HG03520 (cell line): ENCODE measurements around the gene RAB40C.

Experiments
- ATAC-seq: cut with Tn5 transposase; IDR thresholded peaks from one replicate; pipeline ENCODE4 v1.9.1; 2021; ENCODE audit warnings: mild to moderate bottlenecking, moderate library complexity; ENCODE audit not compliant: unreplicated experiment

Gene RAB40C

DNA sequence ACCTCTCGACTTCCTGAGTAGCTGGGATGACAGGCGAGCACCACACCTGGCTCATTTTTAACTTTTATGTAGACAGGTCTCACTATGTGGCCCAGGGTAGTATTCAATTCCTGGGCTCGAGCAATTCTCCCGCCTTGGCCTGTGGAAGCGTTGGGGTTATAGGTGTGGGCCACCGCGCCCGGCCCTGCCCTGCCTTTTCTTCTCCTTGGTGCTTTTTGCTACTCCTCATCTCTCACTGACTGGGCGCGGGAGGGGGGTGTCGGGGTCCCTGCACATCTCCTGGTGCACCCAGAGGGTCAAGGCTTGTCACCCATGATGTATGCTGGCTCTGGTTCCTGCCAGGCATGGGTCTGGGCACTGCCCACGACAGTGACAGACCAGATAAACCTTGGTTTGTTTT is 54.7 kb downstream of the RAB40C start:
- no peak for ATAC-seq

GRCh38 chr16:645852-646678 is 56.2 kb downstream of the RAB40C start:
- ATAC-seq, result no peak

DNA sequence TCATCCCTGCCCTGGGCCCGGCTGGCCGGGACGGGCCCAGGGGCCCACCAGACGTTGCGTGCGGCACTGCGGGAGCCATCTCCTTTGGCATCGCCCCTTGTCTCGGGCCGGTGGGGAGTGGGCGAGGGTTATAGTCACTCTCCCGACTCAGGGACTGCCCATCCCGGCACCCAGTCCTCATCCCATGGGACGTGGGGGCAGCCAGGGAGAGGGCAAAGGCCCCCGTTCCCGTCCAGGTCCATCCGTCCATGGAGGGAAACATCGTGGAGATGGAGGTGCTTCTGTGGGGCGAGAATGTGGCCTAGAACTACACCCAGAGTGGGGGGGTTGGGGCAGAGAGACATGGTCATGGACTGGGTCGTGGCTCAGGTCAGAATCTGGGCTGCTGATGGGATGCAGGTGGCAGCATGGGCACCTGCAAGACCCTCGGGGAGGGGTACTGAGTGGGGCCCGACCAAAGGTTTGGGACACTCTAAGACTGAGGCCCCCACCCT is 56.9 kb downstream of the RAB40C start:
- no peak for ATAC-seq

- no peak for ATAC-seq
Measured at GRCh38 chr16:647173-647902, 57.5 kb downstream of the RAB40C start.

DNA sequence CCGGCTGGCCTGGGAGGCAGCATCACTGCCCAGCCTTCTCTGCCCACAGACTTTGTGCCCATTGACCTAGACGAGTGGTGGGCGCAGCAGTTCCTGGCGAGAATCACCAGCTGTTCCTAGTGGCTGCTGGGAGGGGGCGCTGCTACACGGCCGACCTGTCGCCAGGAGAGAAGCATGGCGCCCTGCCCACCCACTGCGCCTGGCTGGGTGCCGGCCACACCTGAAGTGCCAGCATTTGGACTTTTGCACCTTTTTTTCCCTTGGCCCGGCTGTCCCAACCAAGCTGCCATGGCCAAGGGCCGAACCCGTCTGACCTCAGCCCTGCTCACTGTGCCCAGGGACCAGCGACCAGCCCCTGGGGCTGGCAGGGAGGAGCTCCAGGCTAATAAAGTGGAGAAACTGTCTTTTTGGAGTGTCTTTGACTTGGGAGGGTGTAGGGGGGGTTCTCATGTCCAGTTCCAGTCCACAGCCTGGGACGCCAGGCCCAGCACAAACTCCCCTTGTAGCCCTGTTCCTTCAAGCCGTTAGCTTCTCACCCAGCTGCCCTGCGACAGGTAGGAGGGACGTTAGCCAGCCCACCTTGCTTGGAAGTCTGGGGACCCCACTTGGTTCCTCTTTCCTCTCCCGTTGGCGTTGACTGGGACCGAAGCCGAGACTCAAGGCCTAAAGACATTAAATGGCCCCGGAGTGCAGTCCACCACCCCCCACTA is 58.4 kb downstream of the RAB40C start:
- ATAC-seq, result no peak

DNA sequence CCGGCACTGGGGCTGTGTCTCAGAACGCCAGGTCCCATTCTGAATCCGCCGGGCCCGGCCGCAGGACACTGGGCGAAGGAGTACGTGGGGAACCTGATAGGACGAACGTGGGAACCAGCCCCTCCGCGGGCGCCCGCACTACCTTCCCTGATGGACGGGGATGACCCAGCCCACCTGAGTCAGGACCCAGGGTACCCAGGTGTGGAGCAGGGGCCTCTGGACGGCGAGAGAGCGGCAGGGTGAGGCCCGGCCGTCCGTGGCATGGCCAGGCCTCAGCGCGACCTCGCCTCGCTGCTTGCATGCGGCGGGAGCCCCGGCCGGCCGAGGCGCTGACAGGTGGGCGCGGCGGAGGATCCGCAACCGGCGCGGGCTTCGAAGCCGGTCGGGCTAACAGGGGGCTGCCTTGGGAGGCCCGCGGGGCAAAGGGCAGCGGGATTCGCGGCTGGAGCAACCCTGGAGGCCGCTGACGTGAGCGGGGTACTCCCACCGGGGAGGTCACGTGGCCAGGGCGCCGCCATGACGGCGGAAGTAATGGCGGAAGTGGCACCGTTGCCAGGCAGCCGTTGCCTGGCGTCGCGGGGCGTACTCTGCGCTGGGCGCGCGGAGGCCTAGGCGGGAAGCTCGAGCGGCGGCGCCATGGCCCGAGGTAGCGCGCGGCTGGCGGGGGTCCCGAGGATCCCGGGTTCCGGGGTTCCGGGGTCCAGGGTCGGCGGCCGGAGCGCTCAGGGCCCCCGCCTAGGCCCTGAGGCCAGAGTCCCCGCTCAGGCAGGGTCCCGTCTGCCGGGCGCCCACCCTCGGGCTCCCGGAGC is 59.1 kb downstream of the RAB40C start, which contains the start of gene WDR90:
WDR90 (plus strand) TSS at position 585 of the 809 bp plus-strand sequence; CDS start at position 637, 52 bp downstream.
- peak; percentile 59 for ATAC-seq

GRCh38 chr16:649631-650030 is 59.8 kb downstream of the RAB40C start:
- ATAC-seq, result peak; percentile 5

DNA sequence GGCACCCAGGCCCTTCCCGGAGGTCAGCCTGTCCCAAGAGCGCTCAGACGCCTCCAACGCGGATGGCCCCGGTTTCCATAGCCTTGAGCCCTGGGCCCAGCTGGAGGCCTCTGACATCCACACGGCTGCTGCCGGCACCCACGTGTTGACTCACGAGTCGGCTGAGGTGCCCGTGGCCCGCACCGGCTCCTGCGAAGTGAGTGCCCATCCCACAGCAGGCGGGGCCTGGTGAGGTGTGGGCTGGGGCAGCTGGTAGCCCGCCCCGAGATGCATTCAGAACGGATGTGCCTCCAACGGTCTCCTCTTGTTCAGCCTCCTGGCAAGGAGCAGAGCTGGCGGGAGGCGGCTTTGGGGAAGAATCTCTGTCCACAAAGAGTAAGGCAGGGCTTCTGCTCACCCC is 62.0 kb downstream of the RAB40C start:
- ATAC-seq, result no peak

DNA sequence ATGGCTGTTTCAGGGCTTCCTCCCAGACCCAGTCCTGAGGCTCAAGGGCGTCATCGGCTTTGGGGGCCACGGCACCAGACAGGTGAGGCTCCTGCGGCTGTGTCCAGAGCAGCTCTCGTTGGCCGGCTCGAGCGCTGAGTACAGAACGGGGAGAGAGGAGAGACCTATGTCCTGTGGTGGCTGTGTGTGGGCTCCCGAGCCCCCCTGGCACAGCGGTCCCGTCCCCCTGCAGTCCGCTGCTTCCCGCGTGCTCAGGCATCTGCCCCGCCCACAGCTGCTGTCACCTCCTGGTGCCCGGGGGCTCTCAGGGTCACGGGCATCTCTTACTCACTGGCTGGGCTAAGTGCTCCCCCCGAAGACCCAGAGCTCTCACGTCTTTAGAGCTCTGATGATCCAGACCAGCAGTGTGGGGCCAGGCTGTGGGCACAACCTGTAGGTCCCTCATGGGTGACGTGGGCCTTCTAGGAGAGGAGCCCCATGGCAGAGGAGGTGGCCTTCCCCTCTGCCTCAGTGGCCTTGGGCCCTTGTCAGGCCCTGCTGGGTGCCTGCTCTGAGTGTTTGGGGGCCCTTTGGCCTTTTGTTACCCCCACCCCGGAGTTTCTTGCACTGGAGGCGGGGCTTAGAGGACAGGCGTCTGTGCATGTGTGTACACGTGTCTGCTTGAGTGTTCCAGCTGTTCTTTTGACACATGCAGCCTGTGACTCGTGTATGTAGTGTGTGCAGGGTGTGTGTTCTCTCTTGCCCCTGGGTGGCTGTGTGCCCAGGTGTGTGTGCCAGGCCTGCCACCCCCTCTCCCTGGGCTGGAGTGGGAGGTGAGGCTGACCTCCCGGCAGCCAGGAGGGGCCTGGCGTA is 62.8 kb downstream of the RAB40C start:
- no peak for ATAC-seq

GRCh38 chr16:654034-654433 is 64.2 kb downstream of the RAB40C start:
- no peak for ATAC-seq

DNA sequence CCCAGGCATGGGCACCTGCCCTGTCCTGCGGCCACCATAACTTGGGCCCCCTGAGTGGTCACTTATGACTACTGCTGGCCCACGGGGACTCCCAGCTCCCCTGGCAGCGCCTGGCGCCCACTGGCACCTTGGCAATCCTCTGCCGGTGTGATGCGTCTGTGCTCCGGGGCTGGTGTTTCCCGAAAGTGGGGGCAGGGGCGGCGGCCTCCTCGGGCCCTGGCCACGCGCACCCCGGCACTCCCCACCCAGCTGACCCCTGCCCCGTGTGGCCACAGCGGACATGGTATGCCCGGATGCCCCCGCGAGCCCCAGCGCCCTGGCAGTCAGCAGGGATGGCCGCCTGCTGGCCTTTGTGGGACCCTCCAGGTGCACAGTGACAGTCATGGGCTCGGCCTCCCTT is 67.6 kb downstream of the RAB40C start:
- ATAC-seq, result no peak

GRCh38 chr16:658679-659571 is 69.1 kb downstream of the RAB40C start:
- no peak for ATAC-seq

- no peak for ATAC-seq
Measured at GRCh38 chr16:659618-660017, 69.8 kb downstream of the RAB40C start.

DNA sequence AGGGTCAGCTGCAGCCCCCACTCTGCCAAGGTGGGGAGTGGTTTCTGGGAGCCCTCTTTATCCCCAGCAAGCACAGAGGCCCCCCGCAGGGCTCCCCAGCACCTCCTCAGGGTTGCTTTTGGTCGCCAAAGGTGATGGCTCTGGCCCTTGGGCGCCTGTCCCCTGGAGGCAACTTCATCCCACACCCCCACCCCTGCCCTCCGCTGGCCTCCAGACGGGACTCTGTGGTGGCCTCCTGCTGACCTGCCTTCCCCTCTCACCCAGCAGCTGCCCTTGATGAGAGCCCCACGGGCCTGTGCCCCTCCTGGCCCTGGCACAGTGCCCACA is 70.2 kb downstream of the RAB40C start:
- ATAC-seq, result no peak

GRCh38 chr16:660459-661183 is 70.8 kb downstream of the RAB40C start:
- peak; percentile 47 for ATAC-seq

- ATAC-seq, result no peak
Measured at GRCh38 chr16:661184-661821, 71.4 kb downstream of the RAB40C start.

- no peak for ATAC-seq
Measured at GRCh38 chr16:662095-662494, 72.2 kb downstream of the RAB40C start.

GRCh38 chr16:662597-662996 is 72.7 kb downstream of the RAB40C start:
- ATAC-seq, result no peak
